Adrenal gland (tissue), 12 donors: ENCODE results near the gene SLC1A7. TPM values are rescaled to one million over a fixed set of nuclear protein-coding genes. Genes with fewer than 3 reads are reported as not detected.

ENCODE experiments used
- DNase-seq, 7 donors: peaks; one replicate each; pipeline ENCODE4 v3.0.0-alpha.2; 2019 to 2020
- H3K27ac ChIP-seq, 5 donors: fragments of 200-600 bp; sonication (generic) in 4 of 5; 1 replicate in 3 of 5; 2 replicates in 2 of 5; pipeline versions ENCODE4 v1.5.1 to v1.8.0; 2016 to 2020; ENCODE audit warnings: mild to moderate bottlenecking in 1 of 5
- H3K27me3 ChIP-seq: fragments of 200-600 bp; 2 replicates; pipeline ENCODE4 v1.8.0; 2021
- H3K36me3 ChIP-seq, 2 donors: fragments of 200-600 bp; replicated peaks in 1 of 2; 1 replicate in 1 of 2; 2 replicates in 1 of 2; pipeline versions ENCODE4 v1.5.1 to v1.8.0; 2018 to 2022
- H3K4me1 ChIP-seq, 2 donors: fragments of 200-600 bp; replicated peaks in 1 of 2; 1 replicate in 1 of 2; 2 replicates in 1 of 2; pipeline versions ENCODE4 v1.5.1 to v1.8.0; 2018 to 2021
- H3K4me3 ChIP-seq, 4 donors: fragments of 200-600 bp; sonication (generic) in 3 of 4; one replicate each; pipeline ENCODE4 v1.5.1; 2016 to 2018
- H3K9me3 ChIP-seq, 3 donors: fragments of 200-600 bp; sonication (generic) in 1 of 3; replicated peaks in 1 of 3; 1 replicate in 2 of 3; 2 replicates in 1 of 3; pipeline versions ENCODE4 v1.5.1 to v1.8.0; 2016 to 2021
- POLR2A ChIP-seq, 2 donors: fragments of 450-650 bp; IDR thresholded peaks; one replicate each; pipeline ENCODE4 v1.6.1; 2017; ENCODE audit warnings: antibody characterized with exemption in 2 of 2, mild to moderate bottlenecking in 2 of 2, moderate library complexity in 1 of 2
- WGBS, 4 donors: extraction: QIAGEN DNeasy Blood & Tissue Kit in 2 of 4; methylation state at CpG; one replicate each; pipeline versions ENCODE4 v1.1.5 to v1.1.7; 2013 to 2017; 5-methylcytosine and 5-hydroxymethylcytosine counted together
- intact Hi-C, 2 donors: fragments of 100-400 bp; cut with DNase I; formaldehyde crosslinking; loops; one replicate each; pipeline versions ENCODE4 v1.14.1 to v1.15.0; 2022 to 2023
- polyA plus RNA-seq, 3 donors: library from polyadenylated mRNA; stranded (reverse); fragments of 200-250 nt in 2 of 3; fragments of 350-450 nt in 1 of 3; fragmentation: Illumina TruSeq in 1 of 3; extraction: RNeasy Lipid Tissue Mini Kit (QIAGEN cat#74804) in 1 of 3; gene quantifications; one replicate each; pipeline ENCODE4 v1.2.3, GENCODE V29; 2013 to 2014
- total RNA-seq, 9 donors: library from RNA; depleted of rRNA in 4 of 9; stranded (reverse); fragments of >200 nt in 4 of 9; fragments of 120-200 nt in 1 of 9; fragmentation: NEBNext Ultra II Directional in 1 of 9; extraction: Animal tissue kit (Norgen Biotek cat#: 25700) in 1 of 9; gene quantifications; one replicate each; pipeline versions ENCODE4 v1.1.0 to v1.2.4, GENCODE V29; 2013 to 2023
- TF ChIP-seq, protein P1 (sequence below), 6 experiments: fragments of 450-650 bp in 4 of 6; fragments of 200-600 bp in 2 of 6; sonication (generic) in 1 of 6; IDR thresholded peaks; 1 replicate in 5 of 6; 2 replicates in 1 of 6; pipeline versions ENCODE4 v1.5.1 to v1.8.0; 2016 to 2021; ENCODE audit warnings: antibody characterized with exemption in 6 of 6, mild to moderate bottlenecking in 2 of 6, moderate library complexity in 1 of 6
- donor health status: healthy with polysubstance abuse.
- donor health status: Bipolar disorder and iron deficiency.
- donor health status: DM: yes; HTN: yes; CAD: no.
- donor health status: DM: no; HTN: no; CAD: no.
- donor health status: DM: no; HTN: no; CAD: no.
- donor health status: DM: yes; HTN: yes; CAD: no.

Gene SLC1A7
- total and polyA plus RNA-seq, 12 donors = 0.05 to 1.6 (median 0.17) TPM; not detected in 7

DNA sequence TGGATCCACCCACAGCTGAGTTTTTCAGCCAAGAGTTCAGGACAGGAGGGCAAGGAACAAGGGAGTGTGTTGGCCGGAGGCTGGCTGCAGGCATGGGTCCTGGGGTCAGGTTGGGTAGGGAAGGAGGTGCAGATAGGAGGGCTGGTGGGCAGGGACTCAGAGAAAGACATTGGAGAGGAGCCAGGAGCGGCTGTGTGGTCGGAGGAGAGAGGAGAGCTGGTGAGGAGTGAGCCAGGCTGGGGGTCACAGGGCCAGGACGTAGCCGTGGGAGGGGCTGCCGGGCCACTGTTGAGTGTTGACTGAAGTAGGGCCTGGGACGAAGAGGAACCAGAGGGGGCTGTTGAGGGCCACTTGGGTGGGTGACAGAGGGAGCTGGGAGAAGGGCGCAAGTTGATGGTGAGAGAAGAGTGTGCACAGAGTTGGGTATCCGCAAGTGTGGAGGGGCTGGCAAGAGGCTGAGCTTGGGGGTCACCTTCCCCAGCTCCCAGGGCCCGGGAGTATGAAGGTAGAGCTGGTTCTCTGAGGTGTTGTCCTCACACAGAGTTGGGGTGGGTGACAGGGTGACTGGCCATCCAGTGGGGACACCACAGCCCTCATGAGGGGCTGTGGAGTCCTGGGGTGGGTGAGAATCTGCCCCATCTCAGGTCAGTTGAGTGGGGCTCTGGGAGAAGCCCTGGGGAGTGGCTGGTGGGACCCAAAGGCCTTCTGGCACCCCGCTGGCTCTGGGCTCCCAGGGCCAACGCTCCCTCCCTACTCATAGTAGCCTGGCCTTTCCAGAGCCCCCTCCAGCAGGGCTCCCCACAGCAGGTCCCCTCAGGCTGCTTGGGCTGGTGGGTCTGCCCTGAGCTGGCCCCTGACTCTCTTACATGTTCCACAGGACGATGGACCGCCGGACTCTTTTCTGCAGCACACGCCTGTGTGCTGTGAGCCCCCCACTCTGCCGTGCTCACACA, 58.5 kb downstream of the SLC1A7 start:
- Histone ChIP-seq H3K4me1 (no peaks in the 10 kb centered on the region), H3K27me3 (no peaks in the 10 kb centered on the region), H3K36me3 (no peaks in the 10 kb centered on the region), H3K9me3 (no peaks in the 10 kb centered on the region), H3K4me3 (no peak overlapping the region), H3K27ac (no peak overlapping the region)
- intact Hi-C loops = no loop called here
- DNase-seq = no peak
- 78 to 85% (median 79%) methylated on average over 15 to 17 of the region's 17 CpGs for WGBS, 4 donors
- TF ChIP-seq, protein P1, sequence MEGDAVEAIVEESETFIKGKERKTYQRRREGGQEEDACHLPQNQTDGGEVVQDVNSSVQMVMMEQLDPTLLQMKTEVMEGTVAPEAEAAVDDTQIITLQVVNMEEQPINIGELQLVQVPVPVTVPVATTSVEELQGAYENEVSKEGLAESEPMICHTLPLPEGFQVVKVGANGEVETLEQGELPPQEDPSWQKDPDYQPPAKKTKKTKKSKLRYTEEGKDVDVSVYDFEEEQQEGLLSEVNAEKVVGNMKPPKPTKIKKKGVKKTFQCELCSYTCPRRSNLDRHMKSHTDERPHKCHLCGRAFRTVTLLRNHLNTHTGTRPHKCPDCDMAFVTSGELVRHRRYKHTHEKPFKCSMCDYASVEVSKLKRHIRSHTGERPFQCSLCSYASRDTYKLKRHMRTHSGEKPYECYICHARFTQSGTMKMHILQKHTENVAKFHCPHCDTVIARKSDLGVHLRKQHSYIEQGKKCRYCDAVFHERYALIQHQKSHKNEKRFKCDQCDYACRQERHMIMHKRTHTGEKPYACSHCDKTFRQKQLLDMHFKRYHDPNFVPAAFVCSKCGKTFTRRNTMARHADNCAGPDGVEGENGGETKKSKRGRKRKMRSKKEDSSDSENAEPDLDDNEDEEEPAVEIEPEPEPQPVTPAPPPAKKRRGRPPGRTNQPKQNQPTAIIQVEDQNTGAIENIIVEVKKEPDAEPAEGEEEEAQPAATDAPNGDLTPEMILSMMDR (IDR thresholded peaks at IDR 0.05) = no peak
- no peak for TF ChIP-seq POLR2A (IDR thresholded peaks at IDR 0.05)

DNA sequence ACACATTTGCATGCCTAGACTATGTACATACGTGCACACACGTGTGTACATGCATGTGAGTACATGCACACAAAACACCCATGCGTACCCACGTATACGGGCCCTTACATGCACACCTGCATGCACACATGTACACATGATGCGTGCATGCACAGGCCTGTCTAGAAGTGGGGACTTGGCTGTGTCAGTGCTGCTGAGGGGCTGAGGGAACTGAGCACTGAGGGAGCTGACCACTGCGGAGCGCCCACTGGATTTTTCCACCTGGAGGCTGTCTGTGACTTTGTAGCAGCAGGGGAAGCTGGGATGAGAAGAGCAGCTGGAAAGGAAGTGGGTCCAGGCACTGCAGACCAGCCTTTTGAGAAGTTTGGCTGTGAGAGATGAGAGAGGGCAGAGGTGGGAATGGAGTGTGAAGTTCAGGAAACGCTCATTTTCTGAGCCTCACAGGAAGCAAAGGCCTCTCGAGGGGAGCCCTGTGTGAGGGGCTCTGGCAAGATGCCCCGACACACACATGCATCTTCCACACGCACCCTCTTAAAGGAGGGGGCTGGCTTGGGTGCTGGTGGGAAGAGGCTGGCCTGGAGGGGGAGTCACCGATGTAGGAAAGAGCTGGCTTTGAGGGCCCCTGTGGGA, 59.5 kb downstream of the SLC1A7 start:
- H3K4me1 ChIP-seq = no peaks in the 10 kb centered on the region
- H3K4me3 ChIP-seq = no peak overlapping the region
- H3K27me3 ChIP-seq = no peaks in the 10 kb centered on the region
- no peaks in the 10 kb centered on the region for H3K9me3 ChIP-seq
- 67 to 79% (median 75%) methylated on average over 9 to 13 of the region's 13 CpGs for WGBS, 4 donors
- no peak overlapping the region for H3K27ac ChIP-seq
- intact Hi-C loops = no loop called here
- DNase-seq = no peak
- no peaks in the 10 kb centered on the region for H3K36me3 ChIP-seq
- TF ChIP-seq POLR2A (IDR thresholded peaks at IDR 0.05) = no peak
- TF ChIP-seq, protein P1 (IDR thresholded peaks at IDR 0.05) = no peak

DNA sequence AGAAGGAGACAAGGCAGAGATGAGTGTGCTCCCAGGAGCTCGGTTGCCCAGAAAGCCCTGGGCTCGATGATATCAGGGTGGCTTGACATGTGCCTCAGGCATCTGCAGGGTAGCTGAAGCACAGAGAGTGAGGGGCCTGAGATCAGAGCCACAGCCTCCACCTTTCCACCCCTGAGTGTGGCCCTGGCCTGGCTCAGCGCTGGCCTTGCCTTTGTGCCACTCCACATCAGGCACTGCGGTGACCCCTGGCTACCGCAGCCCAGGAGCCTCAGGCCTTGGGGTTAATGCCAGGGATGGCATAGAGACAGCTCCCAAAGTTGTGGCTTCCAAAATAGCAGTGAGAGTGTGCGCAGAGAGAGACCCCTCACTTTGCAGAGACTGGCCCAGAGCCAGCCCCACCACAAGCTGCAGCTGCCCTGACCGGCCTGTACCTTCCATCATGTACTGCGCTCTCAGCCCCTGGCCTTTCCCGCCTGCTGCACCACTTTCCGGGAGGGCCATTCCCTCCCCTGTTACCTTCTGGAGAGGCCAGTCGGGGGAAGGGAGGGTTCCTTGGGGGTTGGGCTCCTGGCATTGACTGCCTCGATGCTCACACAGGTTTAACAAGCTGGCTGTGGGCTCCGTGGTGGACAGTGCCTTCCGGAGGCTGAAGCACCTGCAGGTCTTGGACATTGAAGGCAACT, 60.9 kb downstream of the SLC1A7 start:
- H3K36me3 ChIP-seq = no peaks in the 10 kb centered on the region
- 70 to 86% (median 83%) methylated on average over 6 to 14 of the region's 14 CpGs for WGBS, 4 donors

More for the DNA sequence above, 60.9 kb downstream of the SLC1A7 start:
- Histone ChIP-seq H3K4me3 (no peak overlapping the region), H3K27me3 (no peaks in the 10 kb centered on the region), H3K9me3 (no peaks in the 10 kb centered on the region), H3K27ac (no peak overlapping the region), H3K4me1 (no peaks in the 10 kb centered on the region)
- TF ChIP-seq POLR2A (IDR thresholded peaks at IDR 0.05) = no peak
- TF ChIP-seq, protein P1 (IDR thresholded peaks at IDR 0.05) = no peak
- DNase-seq = no peak
- intact Hi-C loops = no loop called here
